ENCODE measurements around the gene SUPT20HL1.

SUPT20HL1 gene

DNA sequence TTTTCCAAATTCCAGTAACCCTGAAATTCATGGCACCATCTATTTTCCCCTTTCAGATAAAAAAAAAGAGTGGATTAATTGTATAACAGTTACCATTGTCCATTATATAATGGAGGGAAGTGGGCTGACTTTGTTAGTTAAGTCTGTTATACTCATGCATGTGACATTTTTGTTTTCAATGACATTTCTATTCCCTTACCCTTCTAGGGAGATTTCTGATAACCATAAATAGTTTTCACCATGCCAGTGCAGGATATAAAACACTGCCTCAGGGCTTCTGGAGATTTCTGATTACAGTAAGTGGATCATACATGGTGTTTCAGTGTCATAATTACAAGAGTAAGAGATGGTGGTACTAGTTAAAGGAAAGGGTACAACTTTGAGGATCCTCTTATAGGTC lies 45.5 kb downstream of the SUPT20HL1 start:
- DNase-seq: no peak

All from activated effector memory CD4-positive, alpha-beta T cell treated with anti-CD3 and anti-CD28 coated beads, Interleukin-2, amount 50 U/mL, for 16 hours (primary cell).